SHP77 treated with DMSO at 0.1 percent for 48 hours (cell line): Measurements from ENCODE around the gene SLC24A3.

Source experiments
- DNase-seq: peaks from one replicate; lab custom pipeline; 2025; lab: John Stamatoyannopoulos, UW

Gene SLC24A3

GRCh38 chr20:19272976-19273654 lies 60.7 kb downstream of the SLC24A3 start:
- DNase-seq, result no peak

GRCh38 chr20:19274001-19274400 lies 61.6 kb downstream of the SLC24A3 start:
- DNase-seq, result no peak

GRCh38 chr20:19274412-19275015 lies 62.1 kb downstream of the SLC24A3 start:
- DNase-seq, result peak; percentile 25

GRCh38 chr20:19275038-19275629 lies 62.7 kb downstream of the SLC24A3 start:
- no peak for DNase-seq

GRCh38 chr20:19275630-19276071 lies 63.2 kb downstream of the SLC24A3 start:
- peak; percentile 13 for DNase-seq

- no peak for DNase-seq
These were observed 64.9 kb downstream of the SLC24A3 start for GRCh38 chr20:19277381-19277780.

- DNase-seq, result no peak
These were observed 71.1 kb downstream of the SLC24A3 start for GRCh38 chr20:19283490-19284025.

GRCh38 chr20:19284400-19285178 lies 72.1 kb downstream of the SLC24A3 start:
- DNase-seq, result no peak

- DNase-seq, result no peak
These were observed 73.0 kb downstream of the SLC24A3 start for GRCh38 chr20:19285436-19285835.

- no peak for DNase-seq
These were observed 75.6 kb downstream of the SLC24A3 start for GRCh38 chr20:19288061-19288460.

GRCh38 chr20:19288636-19289035 lies 76.2 kb downstream of the SLC24A3 start:
- DNase-seq, result no peak

- DNase-seq, result no peak
These were observed 77.0 kb downstream of the SLC24A3 start for GRCh38 chr20:19289451-19289850.

- no peak for DNase-seq
These were observed 78.8 kb downstream of the SLC24A3 start for GRCh38 chr20:19291024-19291817.

- DNase-seq, result no peak
These were observed 79.3 kb downstream of the SLC24A3 start for GRCh38 chr20:19291818-19292132.

GRCh38 chr20:19292254-19292653 lies 79.8 kb downstream of the SLC24A3 start:
- DNase-seq, result no peak

GRCh38 chr20:19295076-19295475 lies 82.6 kb downstream of the SLC24A3 start:
- DNase-seq, result no peak

GRCh38 chr20:19298652-19299051 lies 86.2 kb downstream of the SLC24A3 start:
- no peak for DNase-seq

GRCh38 chr20:19300395-19300794 lies 88.0 kb downstream of the SLC24A3 start:
- no peak for DNase-seq

GRCh38 chr20:19301142-19301541 lies 88.7 kb downstream of the SLC24A3 start:
- no peak for DNase-seq

- DNase-seq, result no peak
These were observed 89.4 kb downstream of the SLC24A3 start for GRCh38 chr20:19301843-19302242.

GRCh38 chr20:19302714-19303113 lies 90.3 kb downstream of the SLC24A3 start:
- no peak for DNase-seq

GRCh38 chr20:19304389-19304788 lies 91.9 kb downstream of the SLC24A3 start:
- DNase-seq, result no peak
